HepG2 (cell line): ENCODE data around the gene CFL1. TPM values are rescaled to one million over a fixed set of nuclear protein-coding genes. Genes with fewer than 3 reads are reported as not detected.
A peak's percentile ranks its signal among the peaks of the same experiment; 100 is the strongest.

Source experiments
- ATAC-seq: fragments of 200-7000 bp; cut with Tn5 transposase; 3 replicates; pipeline ENCODE4 v1.9.1; 2020; ENCODE audit warnings: mild to moderate bottlenecking, moderate library complexity
- BruUV-seq: library from RNA; stranded (reverse); fragments of 400-500 nt; replicated peaks from 2 replicates; lab custom pipeline; 2021; lab: Mats Ljungman, UMichigan
- CTCF ChIA-PET: fragments of 300-600 bp; formaldehyde crosslinking; extraction: SDS; loops from one replicate; lab custom pipeline; 2021; ENCODE audit warnings: low total read pairs, inconsistent platforms, low intra/inter-chr PET ratio; lab: Yijun Ruan, JAX
- POLR2A ChIA-PET: fragments of 350-600 bp; sonication (Branson Sonifier 250); formaldehyde crosslinking; loops from one replicate; lab custom pipeline; 2020; ENCODE audit warnings: antibody characterized with exemption, inconsistent platforms; lab: Yijun Ruan, JAX
- DNase-seq: peaks from one replicate; pipeline ENCODE4 v3.0.0-alpha.2; 2015; ENCODE audit warnings: low spot score
- FAIRE-seq: peaks from 3 replicates; lab custom pipeline; 2011; peaks lifted over from hg19 to GRCh38; lab: Jason Lieb, UNC
- H2AFZ ChIP-seq: one replicate; pipeline ENCODE4 v1.6.1; 2011; ENCODE audit warnings: low read length, inconsistent platforms
- H3K27ac ChIP-seq: fragments of 300-600 bp; 3 replicates; pipeline ENCODE4 v1.8.0; 2011; ENCODE audit warnings: mixed run types, mild to moderate bottlenecking, mixed read lengths, low read length, inconsistent platforms; ENCODE audit not compliant: insufficient read depth; ENCODE audit errors: extremely low read length
- H3K27me3 ChIP-seq, 2 experiments: fragments of 200-600 bp in 1 of 2; 2 replicates in 1 of 2; 3 replicates in 1 of 2; pipeline versions ENCODE4 v1.6.0 to v1.8.0; 2011; ENCODE audit warnings: low read length in 2 of 2, mild to moderate bottlenecking in 2 of 2, moderate library complexity in 2 of 2, inconsistent platforms in 1 of 2; ENCODE audit not compliant: insufficient read depth in 2 of 2, control insufficient read depth in 1 of 2
- H3K36me3 ChIP-seq, 2 experiments: fragments of 200-600 bp in 1 of 2; replicated peaks in 1 of 2; 2 replicates in 1 of 2; 3 replicates in 1 of 2; pipeline versions ENCODE4 v1.5.1 to v1.8.0; 2011; ENCODE audit warnings: low read length in 2 of 2, inconsistent platforms in 1 of 2; ENCODE audit not compliant: insufficient read depth in 2 of 2, control insufficient read depth in 1 of 2
- H3K4me1 ChIP-seq: 2 replicates; pipeline ENCODE4 v1.5.1; 2012; ENCODE audit warnings: low read length, inconsistent platforms; ENCODE audit not compliant: insufficient read depth
- H3K4me2 ChIP-seq: 2 replicates; pipeline ENCODE4 v1.6.0; 2011; ENCODE audit warnings: low read depth, low read length, inconsistent platforms
- H3K4me3 ChIP-seq, 3 experiments: fragments of 200-600 bp in 1 of 3; sonication (generic), shearing (Covaris generic) in 1 of 3; replicated peaks in 1 of 3; 2 replicates each; pipeline ENCODE4 v1.5.1; 2011 to 2016; ENCODE audit warnings: low read length in 3 of 3, inconsistent platforms in 2 of 3, low read depth in 2 of 3, mild to moderate bottlenecking in 2 of 3, control low read depth in 1 of 3, mixed read lengths in 1 of 3; ENCODE audit not compliant: insufficient read depth in 1 of 3
- H3K79me2 ChIP-seq: one replicate; pipeline ENCODE4 v1.6.1; 2011; ENCODE audit warnings: low read length, inconsistent platforms; ENCODE audit not compliant: insufficient read depth
- H3K9ac ChIP-seq: 2 replicates; pipeline ENCODE4 v1.6.0; 2011; ENCODE audit warnings: mild to moderate bottlenecking, low read depth, low read length, inconsistent platforms; ENCODE audit not compliant: insufficient read depth
- H3K9me3 ChIP-seq: 2 replicates; pipeline ENCODE4 v1.5.1; 2012; ENCODE audit warnings: mild to moderate bottlenecking, low read length
- H4K20me1 ChIP-seq: 2 replicates; pipeline ENCODE4 v1.6.0; 2011; ENCODE audit warnings: inconsistent platforms, mild to moderate bottlenecking, low read length, moderate library complexity; ENCODE audit not compliant: insufficient read depth
- AGO2 ChIP-seq: fragments of 200-400 bp; formaldehyde crosslinking; optimal IDR thresholded peaks from 2 replicates; pipeline ENCODE3; 2017; ENCODE audit warnings: mild to moderate bottlenecking, low read depth, low read length, moderate library complexity
- GMEB1 ChIP-seq: sonication (generic); formaldehyde crosslinking; IDR thresholded peaks from 2 replicates; pipeline ENCODE4 v1.5.1; 2020; ENCODE audit warnings: missing genetic modification reagents, mild to moderate bottlenecking, borderline replicate concordance
- HNRNPL ChIP-seq: fragments of 200-400 bp; formaldehyde crosslinking; IDR thresholded peaks from 2 replicates; pipeline ENCODE4 v1.6.1; 2017; ENCODE audit warnings: mild to moderate bottlenecking, low read depth, low read length
- ZKSCAN5 ChIP-seq: sonication (generic); formaldehyde crosslinking; IDR thresholded peaks from 2 replicates; pipeline ENCODE4 v1.5.1; 2020; ENCODE audit warnings: mild to moderate bottlenecking, missing genetic modification reagents
- WGBS: methylation state at CpG from one replicate; pipeline ENCODE4 v1.1.6; 2017; ENCODE audit warnings: low lambda C conversion rate; 5-methylcytosine and 5-hydroxymethylcytosine counted together
- in situ Hi-C: cut with HindIII; loops from 2 replicates; pipeline ENCODE4 v1.10.0; 2017; ENCODE audit warnings: low pct_unique_long_range_greater_than_20kb; ENCODE audit not compliant: extremely low pct_ligation_motif_present
- intact Hi-C: fragments of 100-400 bp; cut with micrococcal nuclease; formaldehyde crosslinking; loops from one replicate; pipeline ENCODE4 v1.10.0; 2022; ENCODE audit not compliant: unreplicated experiment
- polyA plus RNA-seq, 8 experiments: library from polyadenylated mRNA; depleted of rRNA in 3 of 8; stranded (reverse) in 7 of 8; unstranded in 1 of 8; fragments of >200 nt; fragmentation: Illumina TruSeq in 4 of 8; extraction: Trizol in 4 of 8; gene quantifications; 2 replicates each; pipeline versions ENCODE4 v1.2.1 to v1.2.3, GENCODE V29; 2011 to 2016; ENCODE audit warnings: low read depth in 4 of 8, missing spikeins in 1 of 8, mixed read lengths in 1 of 8; ENCODE audit not compliant: insufficient read depth in 1 of 8
- total RNA-seq, 5 experiments: library from RNA; depleted of rRNA; stranded (reverse); fragments of >200 nt; fragmentation: Illumina TruSeq; extraction: Trizol; gene quantifications; 2 replicates each; pipeline ENCODE4 v1.2.3, GENCODE V29; 2016; ENCODE audit warnings: low read depth in 1 of 5

The CFL1 gene
- total and polyA plus RNA-seq, 2 of the 13 experiments (the other 11 are each of a cell fraction or from before 2014, with no cell fraction given) = 379 to 383 TPM

DNA sequence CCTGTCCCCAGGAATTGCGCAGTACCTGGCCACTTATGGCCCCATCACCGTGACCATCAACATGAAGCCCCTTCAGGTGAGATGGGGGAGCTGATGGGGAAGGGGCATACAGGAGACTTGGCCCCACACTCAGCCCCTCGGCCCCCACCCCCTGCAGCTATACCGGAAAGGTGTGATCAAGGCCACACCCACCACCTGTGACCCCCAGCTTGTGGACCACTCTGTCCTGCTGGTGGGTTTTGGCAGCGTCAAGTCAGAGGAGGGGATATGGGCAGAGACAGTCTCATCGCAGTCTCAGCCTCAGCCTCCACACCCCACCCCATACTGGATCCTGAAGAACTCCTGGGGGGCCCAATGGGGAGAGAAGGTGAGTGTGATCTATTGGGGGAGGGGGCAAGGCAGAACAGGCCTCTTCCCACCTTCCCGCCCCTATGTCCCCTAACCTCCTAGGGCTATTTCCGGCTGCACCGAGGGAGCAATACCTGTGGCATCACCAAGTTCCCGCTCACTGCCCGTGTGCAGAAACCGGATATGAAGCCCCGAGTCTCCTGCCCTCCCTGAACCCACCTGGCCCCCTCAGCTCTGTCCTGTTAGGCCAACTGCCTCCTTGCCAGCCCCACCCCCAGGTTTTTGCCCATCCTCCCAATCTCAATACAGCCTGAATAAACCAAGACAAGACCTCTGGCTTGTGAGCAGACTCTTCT is 25.2 kb upstream of the CFL1 start (continued):
- TF ChIP-seq GMEB1 (CRISPR knock-in tag) = no peak

- POLR2A ChIA-PET = no interaction called here
- Histone ChIP-seq H3K36me3 (peaks cover 4 to 19% of the 10 kb centered on the region in 2 experiments; a peak in 4 of 5 replicates), H3K9ac (no peak overlapping the region)
These were observed 24.4 kb upstream of the CFL1 start for GRCh38 chr11:65882120-65883057.

More at GRCh38 chr11:65882120-65883057, 24.4 kb upstream of the CFL1 start:
- FAIRE-seq (no peak), ATAC-seq (no peak), DNase-seq (no peak)
- H4K20me1 ChIP-seq = no peaks in the 10 kb centered on the region
- in situ Hi-C loops = loop anchor here (5.0 kb wide), 1 partner anchor 105 kb away; no protein-coding TSS in a partner anchor
- no TSS peak for BruUV-seq
- H3K27ac ChIP-seq = no peak overlapping the region
- no peaks in the 10 kb centered on the region for H3K27me3 ChIP-seq
- 98% methylated on average over 19 of the region's 30 CpGs for WGBS
- no peaks in the 10 kb centered on the region for H3K9me3 ChIP-seq
- H3K4me3 ChIP-seq = no peak overlapping the region
- intact Hi-C loops = no loop called here
- TF ChIP-seq HNRNPL (no peak), AGO2 (peak; percentile 63), ZKSCAN5 (CRISPR knock-in tag) (no peak)
- H3K4me2 ChIP-seq = no peak overlapping the region
- H2AFZ ChIP-seq = no peak overlapping the region
- no peaks in the 10 kb centered on the region for H3K79me2 ChIP-seq
- peaks cover 39% of the 10 kb centered on the region for H3K4me1 ChIP-seq
- CTCF ChIA-PET = interaction anchor here (2.9 kb wide), 1 partner anchor 106 kb away, joined by 77 read pairs; no protein-coding TSS in a partner anchor
